Mesothelial cell of epicardium (in vitro differentiated cells): ENCODE measurements around the gene MRPS24. TPM values are rescaled to one million over a fixed set of nuclear protein-coding genes. Genes with fewer than 3 reads are reported as not detected.

Source experiments
- DNase-seq, 2 experiments: peaks; one replicate each; pipeline ENCODE4 v3.0.0; 2021; ENCODE audit warnings: low spot score in 2 of 2; ENCODE audit not compliant: unreplicated experiment in 2 of 2
- H3K27ac Mint-ChIP-seq: 2 replicates; pipeline ENCODE4 v1.8.0; 2021; ENCODE audit warnings: mixed read lengths
- H3K27me3 Mint-ChIP-seq: 2 replicates; pipeline ENCODE4 v1.8.0; 2021; ENCODE audit warnings: low read depth, mixed read lengths
- H3K36me3 Mint-ChIP-seq: 2 replicates; pipeline ENCODE4 v1.8.0; 2021; ENCODE audit warnings: mixed read lengths
- H3K4me1 Mint-ChIP-seq: 2 replicates; pipeline ENCODE4 v1.8.0; 2021; ENCODE audit warnings: mixed read lengths
- H3K4me3 Mint-ChIP-seq: 2 replicates; pipeline ENCODE4 v1.8.0; 2021; ENCODE audit warnings: mild to moderate bottlenecking, moderate library complexity, mixed read lengths
- H3K9me3 Mint-ChIP-seq: 2 replicates; pipeline ENCODE4 v1.8.0; 2021; ENCODE audit warnings: mixed read lengths
- total RNA-seq: library from RNA; stranded (reverse); gene quantifications from 3 replicates; pipeline ENCODE4 v1.2.1, GENCODE V29; 2021
- TF ChIP-seq, protein P1 (sequence below): fragments of 200-600 bp; sonication (generic); IDR thresholded peaks from one replicate; pipeline ENCODE4 v1.5.0; 2021; ENCODE audit warnings: antibody characterized with exemption; ENCODE audit not compliant: unreplicated experiment

The MRPS24 gene
- total RNA-seq, 1 donor from 2014 or later: 59.4 TPM

DNA sequence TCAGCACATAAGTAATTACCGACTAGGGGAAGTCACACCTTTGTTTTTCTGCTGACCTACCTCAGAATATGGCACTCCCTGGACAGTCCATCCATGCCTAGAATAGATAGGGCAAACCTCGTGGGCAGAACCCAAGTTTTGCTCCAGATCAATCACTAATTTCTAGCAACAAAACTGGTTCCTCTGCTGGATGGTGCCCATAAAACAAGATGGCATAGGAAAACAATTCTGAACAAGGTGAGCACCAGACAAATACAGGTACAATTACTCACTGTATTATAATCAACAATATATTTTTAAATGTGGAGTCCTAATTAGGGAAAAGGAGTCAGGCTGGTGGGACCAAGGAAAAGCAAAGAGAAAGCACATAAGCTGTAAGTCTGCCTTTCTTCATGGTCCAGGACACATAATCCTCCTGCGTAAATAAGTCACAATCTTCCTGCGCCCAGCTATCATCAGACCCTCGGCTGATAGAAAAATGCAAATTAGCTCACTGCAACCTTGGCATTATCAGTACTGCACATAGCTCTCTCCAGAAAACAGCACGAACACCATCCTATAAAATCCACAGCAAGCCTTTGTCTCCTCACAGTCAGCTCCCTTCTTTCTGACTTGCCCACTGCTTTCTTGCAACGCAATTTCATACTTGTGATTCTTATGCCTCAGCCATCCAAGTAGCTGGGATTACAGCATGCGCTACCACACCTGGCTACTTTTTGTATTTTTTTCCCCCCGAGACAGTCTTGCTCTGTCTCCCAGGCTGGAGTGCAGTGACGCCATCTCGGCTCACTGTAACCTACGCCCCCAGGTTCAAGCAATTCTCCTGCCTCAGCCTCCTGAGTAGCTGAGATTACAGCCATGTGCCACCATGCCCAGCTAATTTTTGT is 22.0 kb upstream of the MRPS24 start:
- H3K4me1 Mint-ChIP-seq: peaks cover 21% of the 10 kb centered on the region
- peaks cover 21% of the 10 kb centered on the region for H3K36me3 Mint-ChIP-seq

DNA sequence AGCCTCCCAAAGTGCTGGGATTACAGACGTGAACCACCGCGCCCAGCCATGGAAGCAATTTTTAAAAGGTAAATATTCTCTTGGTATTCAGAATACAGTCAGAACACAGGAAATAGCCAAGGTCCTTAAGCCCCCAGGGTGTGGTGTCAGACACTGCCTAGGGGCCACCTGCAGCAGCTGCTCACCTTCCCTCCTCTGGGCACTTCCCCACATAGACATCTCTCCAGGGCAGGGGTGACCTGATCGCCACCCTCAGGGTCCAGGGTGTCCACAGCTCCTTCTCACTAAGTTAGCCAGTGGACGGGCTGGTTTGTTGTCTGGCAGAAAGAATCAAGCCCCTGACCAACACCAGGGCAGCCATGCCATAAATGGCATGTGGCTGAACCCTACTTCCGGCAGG is 21.2 kb upstream of the MRPS24 start:
- peaks cover 21% of the 10 kb centered on the region for H3K4me1 Mint-ChIP-seq
- DNase-seq: no peak
- no peaks in the 10 kb centered on the region for H3K9me3 Mint-ChIP-seq
- peak overlapping the region; percentile 30 for H3K27ac Mint-ChIP-seq
- no peaks in the 10 kb centered on the region for H3K27me3 Mint-ChIP-seq
- peaks cover 19% of the 10 kb centered on the region for H3K36me3 Mint-ChIP-seq
- TF ChIP-seq, protein P1, sequence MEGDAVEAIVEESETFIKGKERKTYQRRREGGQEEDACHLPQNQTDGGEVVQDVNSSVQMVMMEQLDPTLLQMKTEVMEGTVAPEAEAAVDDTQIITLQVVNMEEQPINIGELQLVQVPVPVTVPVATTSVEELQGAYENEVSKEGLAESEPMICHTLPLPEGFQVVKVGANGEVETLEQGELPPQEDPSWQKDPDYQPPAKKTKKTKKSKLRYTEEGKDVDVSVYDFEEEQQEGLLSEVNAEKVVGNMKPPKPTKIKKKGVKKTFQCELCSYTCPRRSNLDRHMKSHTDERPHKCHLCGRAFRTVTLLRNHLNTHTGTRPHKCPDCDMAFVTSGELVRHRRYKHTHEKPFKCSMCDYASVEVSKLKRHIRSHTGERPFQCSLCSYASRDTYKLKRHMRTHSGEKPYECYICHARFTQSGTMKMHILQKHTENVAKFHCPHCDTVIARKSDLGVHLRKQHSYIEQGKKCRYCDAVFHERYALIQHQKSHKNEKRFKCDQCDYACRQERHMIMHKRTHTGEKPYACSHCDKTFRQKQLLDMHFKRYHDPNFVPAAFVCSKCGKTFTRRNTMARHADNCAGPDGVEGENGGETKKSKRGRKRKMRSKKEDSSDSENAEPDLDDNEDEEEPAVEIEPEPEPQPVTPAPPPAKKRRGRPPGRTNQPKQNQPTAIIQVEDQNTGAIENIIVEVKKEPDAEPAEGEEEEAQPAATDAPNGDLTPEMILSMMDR: no peak
- H3K4me3 Mint-ChIP-seq: no peak overlapping the region

More for the DNA sequence above, 22.0 kb upstream of the MRPS24 start:
- DNase-seq: no peak
- Mint-ChIP-seq H3K4me3 (no peak overlapping the region), H3K27me3 (no peaks in the 10 kb centered on the region), H3K9me3 (peaks cover 5% of the 10 kb centered on the region), H3K27ac (no peak overlapping the region)
- TF ChIP-seq, protein P1: no peak

DNA sequence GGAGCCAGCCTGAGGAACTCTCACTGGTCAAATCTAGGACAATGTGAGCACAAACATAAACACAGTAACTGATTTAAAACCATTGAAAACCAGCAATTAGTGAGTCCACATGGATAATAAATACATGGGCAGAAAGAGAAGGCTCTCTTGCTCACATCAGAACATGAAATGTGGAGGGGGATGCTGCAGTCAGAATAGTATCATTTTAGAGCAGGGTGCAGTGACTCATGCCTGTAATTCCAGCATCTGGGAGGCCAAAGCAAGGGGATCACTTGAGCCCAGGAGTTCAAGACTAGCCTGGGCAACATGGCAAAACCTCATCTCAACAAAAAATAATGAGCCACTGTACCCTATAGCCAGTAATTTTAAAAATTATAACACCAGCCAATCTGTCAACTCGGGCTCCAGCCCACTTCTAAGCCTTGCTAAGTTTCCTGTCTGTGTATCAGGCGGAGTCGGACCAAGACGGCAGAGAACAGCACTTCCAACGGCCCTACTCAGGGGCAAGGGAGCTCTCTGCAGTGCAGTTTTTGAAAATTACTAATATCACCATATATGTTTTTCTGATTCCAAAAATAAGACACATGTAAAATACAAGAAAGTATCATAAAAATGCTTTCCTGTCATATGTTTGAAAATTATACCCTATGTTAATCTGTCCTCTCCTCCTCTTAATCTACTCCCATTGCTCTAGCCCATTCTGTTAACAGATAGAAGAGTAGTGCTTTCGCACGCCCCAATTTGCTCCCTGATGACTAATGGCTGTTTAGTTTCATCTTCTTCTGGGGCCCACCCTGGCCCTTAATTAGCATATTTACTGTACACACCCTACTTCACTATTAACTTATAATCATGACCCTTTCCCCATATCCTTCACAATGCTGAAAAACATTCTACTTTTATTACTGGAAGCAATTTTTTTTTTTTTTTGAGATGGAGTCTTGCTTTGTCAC is 20.0 kb upstream of the MRPS24 start:
- H3K4me1 Mint-ChIP-seq: peaks cover 21% of the 10 kb centered on the region

DNA sequence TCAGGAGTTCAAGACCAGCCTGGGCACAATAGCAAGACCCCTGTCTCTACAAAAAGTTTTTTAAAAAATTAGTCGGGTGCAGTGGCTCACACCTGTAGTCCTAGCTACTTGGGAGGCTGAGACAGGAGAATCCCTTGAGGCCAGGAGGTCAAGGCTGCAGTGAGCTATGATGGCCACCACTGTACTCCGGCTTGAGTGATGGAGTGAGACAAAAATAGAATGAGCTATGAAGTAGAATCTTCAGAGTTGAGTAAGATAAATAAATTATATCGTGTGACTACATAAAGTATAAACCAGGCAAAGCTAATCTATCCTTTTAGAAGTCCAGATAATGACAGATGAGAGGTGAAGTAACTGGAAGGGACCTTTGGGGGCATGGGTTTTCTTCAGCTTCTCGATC is 15.3 kb upstream of the MRPS24 start:
- Mint-ChIP-seq H3K27me3 (no peaks in the 10 kb centered on the region), H3K4me3 (no peak overlapping the region), H3K36me3 (peaks cover 38% of the 10 kb centered on the region), H3K4me1 (peaks cover 12% of the 10 kb centered on the region), H3K9me3 (no peaks in the 10 kb centered on the region), H3K27ac (no peak overlapping the region)
- no peak for DNase-seq
- TF ChIP-seq, protein P1: no peak

More for the DNA sequence above, 20.0 kb upstream of the MRPS24 start:
- no peaks in the 10 kb centered on the region for H3K9me3 Mint-ChIP-seq
- H3K4me3 Mint-ChIP-seq: no peak overlapping the region
- no peak for DNase-seq
- peaks cover 19% of the 10 kb centered on the region for H3K36me3 Mint-ChIP-seq
- no peak overlapping the region for H3K27ac Mint-ChIP-seq
- TF ChIP-seq, protein P1: no peak
- no peaks in the 10 kb centered on the region for H3K27me3 Mint-ChIP-seq

DNA sequence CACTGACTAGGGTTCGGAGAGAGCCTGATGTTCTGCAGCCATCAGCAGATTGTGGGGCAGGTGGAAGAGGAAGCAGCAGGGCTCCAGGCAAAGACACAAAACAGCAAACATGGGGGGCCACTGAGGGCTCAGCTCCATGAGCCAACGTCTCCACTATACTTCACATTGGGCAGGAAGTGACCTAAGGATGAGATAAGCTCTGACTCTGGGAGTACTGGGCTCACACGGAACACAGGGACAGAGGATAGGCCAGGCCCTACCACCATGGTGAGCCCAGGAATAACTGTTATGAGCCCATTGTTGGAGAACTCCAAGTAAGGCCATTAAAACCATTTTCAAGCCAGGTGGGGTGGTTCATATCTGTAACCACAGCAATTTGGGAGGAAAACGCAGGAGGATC is 14.9 kb upstream of the MRPS24 start:
- TF ChIP-seq, protein P1: no peak

More for the DNA sequence above, 14.9 kb upstream of the MRPS24 start:
- Mint-ChIP-seq H3K27me3 (no peaks in the 10 kb centered on the region), H3K4me3 (no peak overlapping the region), H3K4me1 (peaks cover 8% of the 10 kb centered on the region), H3K9me3 (no peaks in the 10 kb centered on the region), H3K27ac (no peak overlapping the region), H3K36me3 (peaks cover 40% of the 10 kb centered on the region)
- no peak for DNase-seq
